Measurements from ENCODE around the gene SDC1.

The SDC1 gene

GRCh38 chr2:20183373-20183772 is 41.6 kb downstream of the SDC1 start:
- no peak for DNase-seq (ENCODE audit: low spot score)
- no peak overlapping the region for H3K27ac Mint-ChIP-seq

GRCh38 chr2:20182241-20182931 is 42.5 kb downstream of the SDC1 start:
- Mint-ChIP-seq H3K9me3 (no peaks in the 10 kb centered on the region), H3K27me3 (ENCODE audit: low read depth) (peaks cover 2% of the 10 kb centered on the region), H3K4me1 (ENCODE audit: low read depth) (no peaks in the 10 kb centered on the region), H3K36me3 (ENCODE audit: low read depth) (no peaks in the 10 kb centered on the region), H3K4me3 (no peak overlapping the region), H3K27ac (no peak overlapping the region)
- DNase-seq (ENCODE audit: low spot score): no peak

More at GRCh38 chr2:20183373-20183772, 41.6 kb downstream of the SDC1 start:
- H3K27me3 Mint-ChIP-seq (ENCODE audit: low read depth): peaks cover 2% of the 10 kb centered on the region
- no peaks in the 10 kb centered on the region for H3K36me3 Mint-ChIP-seq (ENCODE audit: low read depth)
- H3K4me1 Mint-ChIP-seq (ENCODE audit: low read depth): no peaks in the 10 kb centered on the region
- H3K9me3 Mint-ChIP-seq: no peaks in the 10 kb centered on the region
- no peak overlapping the region for H3K4me3 Mint-ChIP-seq

- H3K4me3 Mint-ChIP-seq: no peak overlapping the region
- H3K9me3 Mint-ChIP-seq: no peaks in the 10 kb centered on the region
- H3K4me1 Mint-ChIP-seq (ENCODE audit: low read depth): no peaks in the 10 kb centered on the region
- H3K36me3 Mint-ChIP-seq (ENCODE audit: low read depth): no peaks in the 10 kb centered on the region
- H3K27ac Mint-ChIP-seq: no peak overlapping the region
- peaks cover 2% of the 10 kb centered on the region for H3K27me3 Mint-ChIP-seq (ENCODE audit: low read depth)
- no peak for DNase-seq (ENCODE audit: low spot score)
Measured at GRCh38 chr2:20181761-20182160, 43.2 kb downstream of the SDC1 start.

DNA sequence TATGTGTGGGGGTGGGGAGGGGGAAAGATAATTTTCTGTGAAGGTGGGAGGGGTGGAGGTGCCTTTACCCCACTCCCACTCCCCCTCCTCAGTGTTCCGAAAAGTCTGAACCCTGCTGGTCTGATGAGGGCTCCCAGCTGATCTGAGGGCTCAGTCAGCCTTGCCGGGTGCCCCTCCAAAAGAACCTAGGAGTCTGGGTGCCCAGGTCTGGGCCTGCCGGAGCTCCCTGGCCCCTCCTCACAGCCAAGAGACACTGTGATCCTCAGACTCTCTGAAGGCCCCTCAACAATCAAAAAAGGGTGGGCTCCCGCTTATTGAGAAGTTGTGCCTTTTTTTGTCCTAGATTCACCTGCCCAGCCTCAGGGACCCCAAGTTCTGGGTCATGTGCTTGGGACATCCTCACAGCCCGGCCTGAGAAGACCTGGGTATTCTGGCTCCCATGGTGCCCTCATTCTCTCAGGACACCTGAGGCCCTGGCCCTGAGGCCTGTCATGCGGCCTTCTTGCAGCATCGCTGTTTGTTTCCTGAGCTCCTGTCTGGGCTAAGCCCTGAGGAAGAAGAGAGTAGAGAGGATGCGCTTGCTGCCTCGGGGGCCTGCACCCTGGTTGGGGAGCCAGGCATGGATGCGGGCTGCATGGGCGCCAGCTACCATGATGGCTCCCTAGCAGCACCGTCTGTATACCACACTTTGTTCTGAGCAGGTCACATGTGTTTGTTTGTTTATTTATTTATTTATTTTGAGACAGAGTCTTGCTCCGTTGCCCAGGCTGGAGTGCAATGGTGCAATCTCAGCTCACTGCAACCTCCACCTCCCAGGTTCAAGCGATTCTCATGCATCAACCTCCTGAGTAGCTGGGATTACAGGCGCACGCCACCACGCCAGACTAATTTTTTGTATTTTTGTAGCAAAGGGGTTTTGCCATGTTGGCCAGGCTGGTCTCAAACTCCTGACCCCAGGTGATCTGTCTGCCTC is 44.0 kb downstream of the SDC1 start:
- DNase-seq (ENCODE audit: low spot score): no peak
- no peaks in the 10 kb centered on the region for H3K4me1 Mint-ChIP-seq (ENCODE audit: low read depth)
- H3K9me3 Mint-ChIP-seq: no peaks in the 10 kb centered on the region
- no peak overlapping the region for H3K4me3 Mint-ChIP-seq
- H3K27ac Mint-ChIP-seq: no peak overlapping the region
- H3K36me3 Mint-ChIP-seq (ENCODE audit: low read depth): no peaks in the 10 kb centered on the region
- H3K27me3 Mint-ChIP-seq (ENCODE audit: low read depth): peaks cover 2% of the 10 kb centered on the region

- H3K27me3 Mint-ChIP-seq (ENCODE audit: low read depth): peaks cover 2% of the 10 kb centered on the region
- H3K4me3 Mint-ChIP-seq: no peak overlapping the region
- no peaks in the 10 kb centered on the region for H3K4me1 Mint-ChIP-seq (ENCODE audit: low read depth)
- H3K27ac Mint-ChIP-seq: no peak overlapping the region
- no peaks in the 10 kb centered on the region for H3K36me3 Mint-ChIP-seq (ENCODE audit: low read depth)
- DNase-seq (ENCODE audit: low spot score): no peak
- no peaks in the 10 kb centered on the region for H3K9me3 Mint-ChIP-seq
Measured at GRCh38 chr2:20179755-20180594, 45.0 kb downstream of the SDC1 start.

- Mint-ChIP-seq H3K27me3 (ENCODE audit: low read depth) (peaks cover 2% of the 10 kb centered on the region), H3K27ac (no peak overlapping the region), H3K36me3 (ENCODE audit: low read depth) (no peaks in the 10 kb centered on the region), H3K9me3 (no peaks in the 10 kb centered on the region), H3K4me3 (no peak overlapping the region), H3K4me1 (ENCODE audit: low read depth) (no peaks in the 10 kb centered on the region)
- no peak for DNase-seq (ENCODE audit: low spot score)
Measured at GRCh38 chr2:20179466-20179754, 45.5 kb downstream of the SDC1 start.

DNA sequence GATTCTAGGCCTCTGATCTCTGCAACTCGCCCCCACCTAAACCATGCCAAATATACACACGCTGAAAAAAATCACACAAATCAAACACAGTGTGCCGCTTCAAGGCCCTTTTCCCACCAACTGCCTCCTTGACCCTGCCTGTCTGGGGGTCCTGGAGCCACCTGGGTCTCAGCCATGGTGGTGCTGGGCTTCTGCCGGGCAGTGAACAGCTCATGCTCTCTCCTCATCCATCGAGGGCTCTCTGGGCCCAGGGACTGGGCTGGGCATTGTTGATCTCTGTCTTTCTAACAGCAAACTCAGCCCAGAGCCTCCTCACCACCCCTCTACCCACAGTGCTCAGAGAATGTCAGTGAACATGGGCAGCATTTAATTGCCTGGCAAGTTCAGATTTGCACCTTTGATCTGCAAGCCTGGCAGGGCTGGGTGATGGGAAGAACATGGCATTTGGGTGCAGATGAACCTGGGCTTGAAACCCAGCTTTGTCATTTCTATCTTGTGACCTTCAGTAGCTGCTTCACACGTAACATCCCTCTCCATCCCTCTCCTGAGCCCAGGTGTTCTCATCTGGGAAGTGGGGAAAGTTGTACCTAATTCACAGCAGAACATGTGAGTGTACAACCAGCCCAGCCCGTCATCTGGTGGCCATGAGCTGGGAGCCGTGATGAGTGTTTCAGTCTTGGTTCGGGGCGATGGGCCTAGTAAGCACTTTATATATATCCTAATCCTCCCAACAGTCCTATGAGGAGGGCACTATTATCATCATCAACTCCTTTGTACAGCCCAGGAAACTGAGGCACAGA is 46.1 kb downstream of the SDC1 start:
- no peak overlapping the region for H3K27ac Mint-ChIP-seq
- H3K9me3 Mint-ChIP-seq: no peaks in the 10 kb centered on the region
- no peak for DNase-seq (ENCODE audit: low spot score)
- no peaks in the 10 kb centered on the region for H3K4me1 Mint-ChIP-seq (ENCODE audit: low read depth)
- H3K4me3 Mint-ChIP-seq: no peak overlapping the region
- no peaks in the 10 kb centered on the region for H3K36me3 Mint-ChIP-seq (ENCODE audit: low read depth)
- H3K27me3 Mint-ChIP-seq (ENCODE audit: low read depth): peaks cover 2% of the 10 kb centered on the region

DNA sequence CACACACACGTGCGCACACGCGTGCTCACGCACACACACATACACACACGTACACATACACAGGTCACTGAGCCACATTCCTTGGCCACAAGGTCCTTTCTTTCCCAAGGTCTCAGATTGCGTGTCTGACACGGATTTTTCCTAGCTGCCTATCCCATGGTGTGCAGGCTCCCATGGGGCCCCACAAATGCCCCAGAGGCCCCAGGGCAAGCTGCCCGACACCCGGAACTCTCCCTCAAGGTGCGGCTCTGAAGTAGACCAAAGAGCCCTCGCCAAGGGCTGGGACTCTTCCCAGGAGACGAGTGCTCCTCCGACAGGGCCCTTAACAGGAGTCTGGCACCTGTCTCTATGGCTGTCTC is 46.7 kb downstream of the SDC1 start:
- H3K36me3 Mint-ChIP-seq (ENCODE audit: low read depth): no peaks in the 10 kb centered on the region
- H3K27ac Mint-ChIP-seq: no peak overlapping the region
- no peak for DNase-seq (ENCODE audit: low spot score)
- H3K27me3 Mint-ChIP-seq (ENCODE audit: low read depth): peaks cover under 1% of the 10 kb centered on the region
- no peaks in the 10 kb centered on the region for H3K4me1 Mint-ChIP-seq (ENCODE audit: low read depth)
- no peak overlapping the region for H3K4me3 Mint-ChIP-seq
- H3K9me3 Mint-ChIP-seq: no peaks in the 10 kb centered on the region

GRCh38 chr2:20177556-20178248 is 47.2 kb downstream of the SDC1 start:
- no peaks in the 10 kb centered on the region for H3K27me3 Mint-ChIP-seq (ENCODE audit: low read depth)
- DNase-seq (ENCODE audit: low spot score): no peak

DNA sequence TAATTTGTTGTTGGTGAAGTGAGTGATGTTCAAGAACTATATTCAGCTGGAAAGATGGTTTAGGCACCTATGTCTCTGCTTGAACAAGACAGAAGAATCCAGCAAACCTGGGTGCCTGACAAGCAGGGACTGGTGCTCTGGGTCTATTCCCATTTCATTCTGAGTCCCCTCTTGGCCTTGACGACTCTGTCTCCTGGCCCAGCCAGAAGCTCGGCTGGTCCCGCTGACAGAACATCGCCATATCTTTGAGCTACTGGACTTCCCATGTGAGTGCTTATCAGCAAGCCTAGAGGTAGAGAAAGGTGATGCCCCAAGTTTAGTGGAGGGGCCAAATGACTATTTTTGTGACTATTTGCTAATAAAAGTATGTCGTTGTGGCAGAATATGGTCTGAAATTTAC is 48.2 kb downstream of the SDC1 start:
- H3K4me1 Mint-ChIP-seq (ENCODE audit: low read depth): no peaks in the 10 kb centered on the region
- DNase-seq (ENCODE audit: low spot score): no peak
- H3K4me3 Mint-ChIP-seq: no peak overlapping the region
- H3K9me3 Mint-ChIP-seq: no peaks in the 10 kb centered on the region
- H3K27ac Mint-ChIP-seq: no peak overlapping the region
- no peaks in the 10 kb centered on the region for H3K27me3 Mint-ChIP-seq (ENCODE audit: low read depth)
- no peaks in the 10 kb centered on the region for H3K36me3 Mint-ChIP-seq (ENCODE audit: low read depth)

More at GRCh38 chr2:20177556-20178248, 47.2 kb downstream of the SDC1 start:
- Mint-ChIP-seq H3K9me3 (no peaks in the 10 kb centered on the region), H3K36me3 (ENCODE audit: low read depth) (no peaks in the 10 kb centered on the region), H3K27ac (no peak overlapping the region), H3K4me1 (ENCODE audit: low read depth) (no peaks in the 10 kb centered on the region), H3K4me3 (no peak overlapping the region)

DNA sequence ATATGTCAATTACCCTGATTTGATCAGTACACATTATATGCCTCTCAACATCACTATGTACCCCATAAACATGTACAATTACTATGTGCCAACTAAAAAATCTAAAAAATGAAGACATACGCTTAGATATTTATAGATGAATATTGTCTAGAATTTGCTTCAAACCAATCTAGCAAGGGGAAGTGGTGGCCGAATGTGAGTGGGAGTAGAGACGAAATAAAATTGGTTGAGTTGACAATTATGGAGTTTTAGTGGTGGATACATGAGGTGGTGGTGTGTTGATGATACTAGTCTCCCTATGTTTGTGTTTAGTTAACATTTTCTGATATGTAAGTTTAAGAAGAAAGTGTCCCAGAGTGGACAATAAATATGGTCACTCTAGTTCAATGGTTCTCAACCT is 49.0 kb downstream of the SDC1 start:
- H3K4me1 Mint-ChIP-seq (ENCODE audit: low read depth): no peaks in the 10 kb centered on the region
- H3K27ac Mint-ChIP-seq: no peak overlapping the region
- no peaks in the 10 kb centered on the region for H3K36me3 Mint-ChIP-seq (ENCODE audit: low read depth)
- DNase-seq (ENCODE audit: low spot score): no peak
- no peak overlapping the region for H3K4me3 Mint-ChIP-seq
- H3K27me3 Mint-ChIP-seq (ENCODE audit: low read depth): peaks cover 2% of the 10 kb centered on the region
- no peaks in the 10 kb centered on the region for H3K9me3 Mint-ChIP-seq

DNA sequence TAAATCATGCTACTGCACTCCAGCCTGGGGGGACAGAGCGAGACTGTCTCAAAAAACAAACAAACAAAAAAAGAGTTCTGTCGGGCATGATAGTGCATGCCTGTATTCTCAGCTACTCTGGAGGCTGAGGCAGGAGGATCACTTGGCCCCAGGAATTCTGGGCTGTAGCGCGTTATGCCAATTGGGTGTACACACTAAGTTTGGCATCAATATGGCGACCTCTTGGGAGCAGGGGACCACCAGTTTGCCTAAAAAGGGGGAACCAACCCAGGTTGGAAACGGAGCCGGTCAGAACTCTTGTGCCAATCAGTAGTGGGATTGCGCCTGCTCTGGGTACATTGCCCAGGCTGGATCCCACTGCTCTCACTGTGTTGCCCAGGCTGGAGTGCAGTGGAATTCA is 49.7 kb downstream of the SDC1 start:
- DNase-seq (ENCODE audit: low spot score): no peak
- Mint-ChIP-seq H3K27ac (no peak overlapping the region), H3K27me3 (ENCODE audit: low read depth) (peaks cover 2% of the 10 kb centered on the region), H3K4me1 (ENCODE audit: low read depth) (no peaks in the 10 kb centered on the region), H3K4me3 (no peak overlapping the region), H3K36me3 (ENCODE audit: low read depth) (no peaks in the 10 kb centered on the region), H3K9me3 (no peaks in the 10 kb centered on the region)

DNA sequence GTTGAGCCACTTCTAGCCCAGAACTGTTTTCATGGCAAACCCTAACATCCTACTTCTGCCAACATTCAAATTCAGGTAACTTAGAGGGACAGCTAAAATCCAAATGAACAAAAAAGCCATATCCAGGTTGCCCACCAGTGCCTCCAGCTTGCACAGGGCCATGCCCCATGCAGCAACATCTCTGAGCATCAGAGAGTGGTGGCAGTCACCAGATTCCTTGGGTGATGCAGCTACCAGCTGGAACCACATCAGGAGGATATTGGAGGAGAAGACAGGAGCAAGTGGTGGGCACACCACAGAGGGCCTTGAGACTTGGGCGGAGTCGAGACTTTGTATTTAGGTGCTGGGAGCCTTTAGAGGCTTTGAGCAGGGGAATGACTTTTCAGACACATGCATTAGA is 50.5 kb downstream of the SDC1 start:
- H3K4me3 Mint-ChIP-seq: no peak overlapping the region
- no peak overlapping the region for H3K27ac Mint-ChIP-seq

More for the DNA sequence above, 50.5 kb downstream of the SDC1 start:
- no peaks in the 10 kb centered on the region for H3K4me1 Mint-ChIP-seq (ENCODE audit: low read depth)
- no peak for DNase-seq (ENCODE audit: low spot score)
- peaks cover 2% of the 10 kb centered on the region for H3K27me3 Mint-ChIP-seq (ENCODE audit: low read depth)
- no peaks in the 10 kb centered on the region for H3K36me3 Mint-ChIP-seq (ENCODE audit: low read depth)
- no peaks in the 10 kb centered on the region for H3K9me3 Mint-ChIP-seq

Measured in T-helper 2 cell treated with Interferon-gamma antibody and Interleukin-4, amounts not matched to agents 5 μg/mL and 100 μg/mL, for 36 hours (primary cell).